Endothelial cell of umbilical vein (primary cell): ENCODE measurements around the gene ATP13A3. TPM values are rescaled to one million over a fixed set of nuclear protein-coding genes. Genes with fewer than 3 reads are reported as not detected.

ENCODE experiments used
- BruUV-seq: library from RNA; stranded (reverse); fragments of 400-500 nt; replicated peaks from 2 replicates; lab custom pipeline; 2021; lab: Mats Ljungman, UMichigan
- CTCF ChIA-PET: fragments of 300-600, 350-600 bp; sonication (Branson Sonifier 250); formaldehyde crosslinking; loops from one replicate; lab custom pipeline; 2021; ENCODE audit warnings: antibody characterized with exemption, inconsistent platforms; lab: Charles Lee
- POLR2A ChIA-PET: fragments of 300-600, 350-600 bp; sonication (Branson Sonifier 250); formaldehyde crosslinking; loops from one replicate; lab custom pipeline; 2021; ENCODE audit warnings: antibody characterized with exemption, inconsistent platforms; lab: Charles Lee
- DNase-seq: peaks from one replicate; pipeline ENCODE4 v3.0.0-alpha.2; 2011; ENCODE audit warnings: low read depth, low spot score
- FAIRE-seq: peaks from 2 replicates; lab custom pipeline; 2011; peaks lifted over from hg19 to GRCh38; lab: Jason Lieb, UNC
- H2AFZ ChIP-seq: 2 replicates; pipeline ENCODE4 v1.6.0; 2012; ENCODE audit warnings: low read depth, low read length, control low read depth, inconsistent platforms
- H3K27ac ChIP-seq: 2 replicates; pipeline ENCODE4 v1.5.1; 2011; ENCODE audit warnings: low read depth, mild to moderate bottlenecking, control low read depth, low read length, moderate library complexity; ENCODE audit not compliant: insufficient read depth
- H3K27me3 ChIP-seq, 2 experiments: 2 replicates each; pipeline versions ENCODE4 v1.6.0 to v1.6.1; 2011; ENCODE audit warnings: low read length in 2 of 2, mixed read lengths in 1 of 2; ENCODE audit not compliant: control insufficient read depth in 2 of 2, insufficient read depth in 2 of 2
- H3K36me3 ChIP-seq, 2 experiments: 2 replicates in 1 of 2; 3 replicates in 1 of 2; pipeline ENCODE4 v1.5.1; 2011; ENCODE audit warnings: low read length in 2 of 2, mild to moderate bottlenecking in 1 of 2, moderate library complexity in 1 of 2; ENCODE audit not compliant: control insufficient read depth in 2 of 2, insufficient read depth in 2 of 2; ENCODE audit errors: extremely low read depth in 1 of 2
- H3K4me1 ChIP-seq: 3 replicates; pipeline ENCODE4 v1.5.1; 2011; ENCODE audit warnings: mild to moderate bottlenecking, low read length; ENCODE audit not compliant: control insufficient read depth, insufficient read depth; ENCODE audit errors: extremely low read depth
- H3K4me2 ChIP-seq: 2 replicates; pipeline ENCODE4 v1.6.1; 2011; ENCODE audit warnings: low read length, control low read depth, mixed read lengths; ENCODE audit not compliant: insufficient read depth
- H3K4me3 ChIP-seq, 3 experiments: fragments of 200-600 bp in 1 of 3; sonication (generic), shearing (Covaris generic) in 1 of 3; replicated peaks in 1 of 3; 2 replicates each; pipeline ENCODE4 v1.5.1; 2011 to 2016; ENCODE audit warnings: control low read depth in 3 of 3, low read length in 3 of 3, mild to moderate bottlenecking in 2 of 3, inconsistent platforms in 1 of 3, low read depth in 1 of 3, moderate library complexity in 1 of 3; ENCODE audit not compliant: insufficient read depth in 1 of 3
- H3K79me2 ChIP-seq: 2 replicates; pipeline ENCODE4 v1.6.0; 2012; ENCODE audit warnings: low read length, inconsistent platforms; ENCODE audit not compliant: control insufficient read depth, insufficient read depth
- H3K9ac ChIP-seq: replicated peaks from 2 replicates; pipeline ENCODE3; 2011; ENCODE audit warnings: low read length, control low read depth; ENCODE audit not compliant: insufficient read depth; ENCODE audit errors: extremely low read depth
- H3K9me1 ChIP-seq: replicated peaks from 3 replicates; pipeline ENCODE4 v1.6.0; 2011; ENCODE audit warnings: mild to moderate bottlenecking, low read length; ENCODE audit not compliant: control insufficient read depth, insufficient read depth; ENCODE audit errors: extremely low read depth
- H3K9me3 ChIP-seq: replicated peaks from 2 replicates; pipeline ENCODE4 v1.5.1; 2012; ENCODE audit warnings: low read length, inconsistent platforms; ENCODE audit not compliant: control insufficient read depth, insufficient read depth
- H4K20me1 ChIP-seq: replicated peaks from 2 replicates; pipeline ENCODE3; 2011; ENCODE audit warnings: mild to moderate bottlenecking, low read length; ENCODE audit not compliant: control insufficient read depth, insufficient read depth; ENCODE audit errors: extremely low read depth
- EZH2 ChIP-seq: IDR thresholded peaks from 2 replicates; pipeline ENCODE4 v1.6.1; 2012; ENCODE audit warnings: borderline replicate concordance, low read depth, mild to moderate bottlenecking, moderate library complexity, low read length, inconsistent platforms; ENCODE audit not compliant: severe bottlenecking
- FOS ChIP-seq: IDR thresholded peaks from 2 replicates; pipeline ENCODE4 v1.6.1; 2011; ENCODE audit warnings: mild to moderate bottlenecking, low read length, moderate library complexity, borderline replicate concordance; ENCODE audit not compliant: insufficient read depth
- GATA2 ChIP-seq: IDR thresholded peaks from 2 replicates; pipeline ENCODE4 v1.7.0; 2011; ENCODE audit warnings: low read depth, mild to moderate bottlenecking, moderate library complexity, mixed read lengths, low read length; ENCODE audit not compliant: insufficient read length, insufficient read depth
- JUN ChIP-seq: IDR thresholded peaks from 2 replicates; pipeline ENCODE4 v1.6.1; 2011; ENCODE audit warnings: borderline replicate concordance, low read depth; ENCODE audit not compliant: insufficient read length, insufficient read depth
- MAX ChIP-seq: IDR thresholded peaks from 2 replicates; pipeline ENCODE4 v1.6.1; 2011; ENCODE audit not compliant: insufficient read depth, insufficient read length
- MYC ChIP-seq: IDR thresholded peaks from one replicate; pipeline ENCODE4 v1.6.1; 2011; ENCODE audit warnings: mild to moderate bottlenecking, low read depth, low read length
- POLR2A ChIP-seq: IDR thresholded peaks from 2 replicates; pipeline ENCODE4 v1.6.1; 2012; ENCODE audit warnings: low read depth, mild to moderate bottlenecking, control low read depth, low read length
- POLR2AphosphoS5 ChIP-seq: IDR thresholded peaks from 2 replicates; pipeline ENCODE4 v1.6.1; 2012; ENCODE audit warnings: low read depth, mild to moderate bottlenecking, control low read depth, low read length, moderate library complexity; ENCODE audit not compliant: insufficient read depth
- dilution Hi-C: fragments of 300-500 bp; cut with MboI; formaldehyde crosslinking; loops from one replicate; pipeline ENCODE4 v1.15.0; 2019; ENCODE audit warnings: low sequenced_read_pairs; ENCODE audit not compliant: extremely low pct_ligation_motif_present
- intact Hi-C: fragments of 100-400 bp; cut with micrococcal nuclease; formaldehyde crosslinking; loops from one replicate; pipeline ENCODE4 v1.10.0; 2022
- polyA plus RNA-seq, 4 experiments: library from polyadenylated mRNA; depleted of rRNA in 3 of 4; stranded (reverse) in 3 of 4; unstranded in 1 of 4; fragments of >200 nt; gene quantifications; 2 replicates each; pipeline versions ENCODE4 v1.2.1 to v1.2.3, GENCODE V29; 2011 to 2012; ENCODE audit warnings: missing spikeins in 1 of 4
- total RNA-seq: library from RNA; stranded (reverse); gene quantifications from 2 replicates; pipeline ENCODE4 v1.2.3, GENCODE V29; 2021
- TF ChIP-seq, protein P1 (sequence below), 2 donors: IDR thresholded peaks; 1 replicate in 1 of 2; 2 replicates in 1 of 2; pipeline ENCODE4 v1.5.1; 2011; ENCODE audit warnings: low read length in 2 of 2, mild to moderate bottlenecking in 2 of 2, moderate library complexity in 2 of 2, control low read depth in 1 of 2, inconsistent platforms in 1 of 2, low read depth in 1 of 2; ENCODE audit not compliant: insufficient read depth in 1 of 2; ENCODE audit errors: extremely low read depth in 1 of 2

Gene ATP13A3
- total and polyA plus RNA-seq, 2 donors (not counting 3 experiments of a cell fraction or from before 2014, with no cell fraction given) = 12.0 to 59.0 TPM

DNA sequence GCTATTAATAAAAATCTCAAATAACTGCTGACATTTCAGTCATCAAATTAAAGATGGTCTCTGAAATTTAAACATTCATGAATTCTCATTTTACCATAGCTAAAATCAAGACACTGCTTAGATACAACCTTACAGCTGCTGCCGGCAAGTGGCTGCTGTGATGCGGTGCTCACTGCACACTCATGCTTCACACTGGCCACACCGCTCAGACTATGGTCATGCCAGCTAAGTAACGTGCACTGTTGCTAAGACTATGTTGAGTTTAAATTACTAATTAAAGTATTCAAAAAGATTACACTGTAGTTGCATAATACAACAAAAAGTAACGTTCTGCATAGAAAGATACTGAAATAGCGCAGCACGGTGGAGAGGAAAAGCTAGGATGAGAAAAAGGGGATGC is 12.1 kb downstream of the ATP13A3 start:
- Histone ChIP-seq H3K27me3 (no peaks in the 10 kb centered on the region), H3K4me3 (no peak overlapping the region), H4K20me1 (no peaks in the 10 kb centered on the region), H3K4me2 (no peak overlapping the region), H3K9me1 (no peaks in the 10 kb centered on the region), H3K27ac (no peak overlapping the region), H3K79me2 (peaks cover 81% of the 10 kb centered on the region), H3K36me3 (peaks cover 0 to 3% of the 10 kb centered on the region in 2 experiments), H3K9me3 (no peaks in the 10 kb centered on the region), H3K4me1 (peaks cover 3% of the 10 kb centered on the region), H3K9ac (no peak overlapping the region), H2AFZ (no peak overlapping the region)
- TF ChIP-seq FOS (no peak), EZH2 (no peak), JUN (no peak), POLR2AphosphoS5 (no peak), POLR2A (no peak), MAX (no peak), MYC (no peak), GATA2 (no peak)
- TF ChIP-seq, protein P1, sequence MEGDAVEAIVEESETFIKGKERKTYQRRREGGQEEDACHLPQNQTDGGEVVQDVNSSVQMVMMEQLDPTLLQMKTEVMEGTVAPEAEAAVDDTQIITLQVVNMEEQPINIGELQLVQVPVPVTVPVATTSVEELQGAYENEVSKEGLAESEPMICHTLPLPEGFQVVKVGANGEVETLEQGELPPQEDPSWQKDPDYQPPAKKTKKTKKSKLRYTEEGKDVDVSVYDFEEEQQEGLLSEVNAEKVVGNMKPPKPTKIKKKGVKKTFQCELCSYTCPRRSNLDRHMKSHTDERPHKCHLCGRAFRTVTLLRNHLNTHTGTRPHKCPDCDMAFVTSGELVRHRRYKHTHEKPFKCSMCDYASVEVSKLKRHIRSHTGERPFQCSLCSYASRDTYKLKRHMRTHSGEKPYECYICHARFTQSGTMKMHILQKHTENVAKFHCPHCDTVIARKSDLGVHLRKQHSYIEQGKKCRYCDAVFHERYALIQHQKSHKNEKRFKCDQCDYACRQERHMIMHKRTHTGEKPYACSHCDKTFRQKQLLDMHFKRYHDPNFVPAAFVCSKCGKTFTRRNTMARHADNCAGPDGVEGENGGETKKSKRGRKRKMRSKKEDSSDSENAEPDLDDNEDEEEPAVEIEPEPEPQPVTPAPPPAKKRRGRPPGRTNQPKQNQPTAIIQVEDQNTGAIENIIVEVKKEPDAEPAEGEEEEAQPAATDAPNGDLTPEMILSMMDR (IDR thresholded peaks at IDR 0.05; ENCODE audit: extremely low read depth in 1 of 2, insufficient read depth in 1 of 2, low read depth in 1 of 2, low read length in 2 of 2) = no peak
- no TSS peak for BruUV-seq
- CTCF ChIA-PET = interaction anchor here (0.9 to 9.1 kb wide), 8 partner anchors 9 to 141 kb away, joined by 3 to 210 read pairs (median 4); no protein-coding TSS in a partner anchor
- intact Hi-C loops (loop anchor here (5.0 kb wide), 1 partner anchor 142 kb away; no protein-coding TSS in a partner anchor), dilution Hi-C loops (no loop called here)
- POLR2A ChIA-PET = interaction anchor here (0.5 to 1.3 kb wide), 2 partner anchors 18 to 110 kb away, joined by 3 to 4 read pairs; no protein-coding TSS in a partner anchor
- no peak for DNase-seq
- no peak for FAIRE-seq
